Measurements from ENCODE around the gene MED13L. TPM values are rescaled to one million over a fixed set of nuclear protein-coding genes. Genes with fewer than 3 reads are reported as not detected.

MED13L gene
- total and polyA plus RNA-seq, 2 donors (not counting 3 experiments of a cell fraction or from before 2014, with no cell fraction given) = 27.4 to 93.6 TPM

DNA sequence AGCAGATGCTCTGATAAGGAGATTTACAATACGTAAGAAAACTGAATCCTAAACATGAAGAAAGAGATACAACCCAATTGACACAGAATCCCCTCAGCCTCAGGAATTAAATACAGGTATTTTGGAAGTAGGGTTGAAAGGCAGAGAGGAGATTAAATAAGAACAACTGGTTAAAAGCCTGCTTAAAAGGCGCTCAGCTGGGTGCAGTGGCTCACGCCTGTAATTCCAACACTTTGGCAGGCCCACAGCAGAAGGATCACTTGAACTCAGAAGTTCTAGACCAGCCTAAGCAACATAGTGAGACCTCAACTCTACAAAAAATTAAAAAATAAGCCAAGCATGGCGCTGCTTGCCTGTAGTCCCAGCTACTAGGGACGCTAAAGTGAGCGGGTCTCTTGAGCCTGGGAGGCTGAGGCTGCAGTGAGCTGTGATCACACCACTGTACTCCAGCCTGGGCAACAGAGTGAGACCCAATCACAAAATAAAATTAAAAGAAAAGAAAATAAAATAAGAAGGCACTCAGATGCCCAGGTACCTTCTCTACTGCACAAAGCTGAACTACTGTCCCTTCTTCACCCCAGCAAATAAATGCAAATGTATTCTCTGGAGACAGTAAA is 32.9 kb downstream of the MED13L start:
- CTCF ChIA-PET = interaction anchor here (1.1 to 1.8 kb wide), 4 partner anchors 13 to 229 kb away, joined by 3 to 7 read pairs (median 4); no protein-coding TSS in a partner anchor
- Histone ChIP-seq H3K4me2 (ENCODE audit: insufficient read depth, low read length) (no peak overlapping the region), H3K4me1 (ENCODE audit: control insufficient read depth, extremely low read depth, insufficient read depth, low read length) (peaks cover 22% of the 10 kb centered on the region), H4K20me1 (replicated peaks; ENCODE audit: control insufficient read depth, extremely low read depth, insufficient read depth, low read length) (peaks cover 35% of the 10 kb centered on the region), H3K36me3 (ENCODE audit: control insufficient read depth in 2 of 2, extremely low read depth in 1 of 2, insufficient read depth in 2 of 2, low read length in 2 of 2) (no peaks in the 10 kb centered on the region), H3K4me3 (replicated peaks in 1 of 3; ENCODE audit: insufficient read depth in 1 of 3, low read depth in 1 of 3, low read length in 3 of 3) (no peak overlapping the region), H2AFZ (ENCODE audit: low read depth, low read length) (no peak overlapping the region), H3K79me2 (ENCODE audit: control insufficient read depth, insufficient read depth, low read length) (peaks cover 95% of the 10 kb centered on the region), H3K9me3 (replicated peaks; ENCODE audit: control insufficient read depth, insufficient read depth, low read length) (no peaks in the 10 kb centered on the region), H3K27me3 (ENCODE audit: control insufficient read depth in 2 of 2, insufficient read depth in 2 of 2, low read length in 2 of 2) (no peaks in the 10 kb centered on the region), H3K9me1 (replicated peaks; ENCODE audit: control insufficient read depth, extremely low read depth, insufficient read depth, low read length) (no peaks in the 10 kb centered on the region), H3K9ac (replicated peaks; ENCODE audit: extremely low read depth, insufficient read depth, low read length) (no peak overlapping the region), H3K27ac (ENCODE audit: insufficient read depth, low read depth, low read length) (no peak overlapping the region)
- TF ChIP-seq POLR2A (IDR thresholded peaks at IDR 0.05; ENCODE audit: low read depth, low read length) (no peak), FOS (IDR thresholded peaks at IDR 0.05; ENCODE audit: borderline replicate concordance, insufficient read depth, low read length) (no peak)
- POLR2A ChIA-PET = no interaction called here
- BruUV-seq (replicated peaks) = no TSS peak
- intact Hi-C loops (cut with micrococcal nuclease) = no loop called here
- FAIRE-seq (no peak), DNase-seq (ENCODE audit: low read depth, low spot score) (no peak)
- dilution Hi-C loops (cut with MboI; ENCODE audit: extremely low pct_ligation_motif_present, low sequenced_read_pairs) = no loop called here

DNA sequence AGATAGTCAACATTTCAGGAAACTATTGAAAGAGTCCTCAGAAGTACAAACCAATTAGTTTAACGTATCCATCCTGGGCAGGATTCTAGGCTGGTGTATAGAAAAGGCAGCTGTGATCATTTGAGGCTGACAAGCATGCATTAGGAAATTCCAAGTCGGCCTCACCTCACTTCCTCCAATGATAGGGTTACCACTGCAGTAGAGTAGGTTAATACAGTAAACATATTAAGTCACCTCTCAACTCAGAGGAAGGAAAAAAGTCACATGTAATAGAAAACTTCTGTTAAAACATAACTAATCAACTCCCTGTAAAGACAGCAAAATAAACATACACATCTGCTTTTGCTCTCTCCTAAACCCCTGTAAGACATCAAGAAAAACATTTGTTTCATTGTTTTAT is 33.5 kb downstream of the MED13L start:
- H3K4me2 ChIP-seq (ENCODE audit: insufficient read depth, low read length) = no peak overlapping the region
- ChIA-PET CTCF (interaction anchor here (1.1 to 1.8 kb wide), 3 partner anchors 23 to 228 kb away, joined by 3 to 7 read pairs (median 5); no protein-coding TSS in a partner anchor), POLR2A (no interaction called here)
- peaks cover 22% of the 10 kb centered on the region for H3K4me1 ChIP-seq (ENCODE audit: control insufficient read depth, extremely low read depth, insufficient read depth, low read length)
- peaks cover 34% of the 10 kb centered on the region for H4K20me1 ChIP-seq (replicated peaks; ENCODE audit: control insufficient read depth, extremely low read depth, insufficient read depth, low read length)
- intact Hi-C loops (cut with micrococcal nuclease) = no loop called here
- H3K4me3 ChIP-seq (replicated peaks in 1 of 3; ENCODE audit: insufficient read depth in 1 of 3, low read depth in 1 of 3, low read length in 3 of 3) = no peak overlapping the region
- no TSS peak for BruUV-seq (replicated peaks)
- TF ChIP-seq MYC (IDR thresholded peaks at IDR 0.05; ENCODE audit: low read depth, low read length) = no peak
- TF ChIP-seq JUN (IDR thresholded peaks at IDR 0.05; ENCODE audit: borderline replicate concordance, insufficient read depth, insufficient read length, low read depth) = no peak
- no peak for TF ChIP-seq FOS (IDR thresholded peaks at IDR 0.05; ENCODE audit: borderline replicate concordance, insufficient read depth, low read length)
- TF ChIP-seq GATA2 (IDR thresholded peaks at IDR 0.05; ENCODE audit: insufficient read depth, insufficient read length, low read depth, low read length) = no peak
- TF ChIP-seq POLR2A (IDR thresholded peaks at IDR 0.05; ENCODE audit: low read depth, low read length) = no peak
- TF ChIP-seq EZH2 (IDR thresholded peaks at IDR 0.05; ENCODE audit: borderline replicate concordance, low read depth, low read length, severe bottlenecking) = no peak
- TF ChIP-seq, protein P1, sequence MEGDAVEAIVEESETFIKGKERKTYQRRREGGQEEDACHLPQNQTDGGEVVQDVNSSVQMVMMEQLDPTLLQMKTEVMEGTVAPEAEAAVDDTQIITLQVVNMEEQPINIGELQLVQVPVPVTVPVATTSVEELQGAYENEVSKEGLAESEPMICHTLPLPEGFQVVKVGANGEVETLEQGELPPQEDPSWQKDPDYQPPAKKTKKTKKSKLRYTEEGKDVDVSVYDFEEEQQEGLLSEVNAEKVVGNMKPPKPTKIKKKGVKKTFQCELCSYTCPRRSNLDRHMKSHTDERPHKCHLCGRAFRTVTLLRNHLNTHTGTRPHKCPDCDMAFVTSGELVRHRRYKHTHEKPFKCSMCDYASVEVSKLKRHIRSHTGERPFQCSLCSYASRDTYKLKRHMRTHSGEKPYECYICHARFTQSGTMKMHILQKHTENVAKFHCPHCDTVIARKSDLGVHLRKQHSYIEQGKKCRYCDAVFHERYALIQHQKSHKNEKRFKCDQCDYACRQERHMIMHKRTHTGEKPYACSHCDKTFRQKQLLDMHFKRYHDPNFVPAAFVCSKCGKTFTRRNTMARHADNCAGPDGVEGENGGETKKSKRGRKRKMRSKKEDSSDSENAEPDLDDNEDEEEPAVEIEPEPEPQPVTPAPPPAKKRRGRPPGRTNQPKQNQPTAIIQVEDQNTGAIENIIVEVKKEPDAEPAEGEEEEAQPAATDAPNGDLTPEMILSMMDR (IDR thresholded peaks at IDR 0.05; ENCODE audit: extremely low read depth in 1 of 2, insufficient read depth in 1 of 2, low read depth in 1 of 2, low read length in 2 of 2) = no peak
- no peak for TF ChIP-seq POLR2AphosphoS5 (IDR thresholded peaks at IDR 0.05; ENCODE audit: insufficient read depth, low read depth, low read length)
- TF ChIP-seq, protein P2, sequence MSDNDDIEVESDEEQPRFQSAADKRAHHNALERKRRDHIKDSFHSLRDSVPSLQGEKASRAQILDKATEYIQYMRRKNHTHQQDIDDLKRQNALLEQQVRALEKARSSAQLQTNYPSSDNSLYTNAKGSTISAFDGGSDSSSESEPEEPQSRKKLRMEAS (IDR thresholded peaks at IDR 0.05; ENCODE audit: insufficient read depth, insufficient read length) = no peak
- H3K36me3 ChIP-seq (ENCODE audit: control insufficient read depth in 2 of 2, extremely low read depth in 1 of 2, insufficient read depth in 2 of 2, low read length in 2 of 2) = no peaks in the 10 kb centered on the region
- H2AFZ ChIP-seq (ENCODE audit: low read depth, low read length) = no peak overlapping the region
- H3K9me1 ChIP-seq (replicated peaks; ENCODE audit: control insufficient read depth, extremely low read depth, insufficient read depth, low read length) = no peaks in the 10 kb centered on the region
- dilution Hi-C loops (cut with MboI; ENCODE audit: extremely low pct_ligation_motif_present, low sequenced_read_pairs) = no loop called here
- H3K9me3 ChIP-seq (replicated peaks; ENCODE audit: control insufficient read depth, insufficient read depth, low read length) = no peaks in the 10 kb centered on the region
- H3K9ac ChIP-seq (replicated peaks; ENCODE audit: extremely low read depth, insufficient read depth, low read length) = no peak overlapping the region
- peak; percentile 57 for DNase-seq (ENCODE audit: low read depth, low spot score)
- peak; percentile 64 for FAIRE-seq
- peaks cover 92% of the 10 kb centered on the region for H3K79me2 ChIP-seq (ENCODE audit: control insufficient read depth, insufficient read depth, low read length)
- H3K27ac ChIP-seq (ENCODE audit: insufficient read depth, low read depth, low read length) = no peak overlapping the region
- no peaks in the 10 kb centered on the region for H3K27me3 ChIP-seq (ENCODE audit: control insufficient read depth in 2 of 2, insufficient read depth in 2 of 2, low read length in 2 of 2)
